Trophoblast cell (in vitro differentiated cells and primary cell): ENCODE results near the gene LAMC3.

Experiments used
- DNase-seq, 2 donors: peaks; one replicate each; pipeline ENCODE4 v3.0.0-alpha.2; 2016
- H2AFZ ChIP-seq: 2 replicates; pipeline ENCODE4 v1.6.1; 2013; ENCODE audit warnings: low read length, moderate library complexity, mild to moderate bottlenecking; ENCODE audit not compliant: insufficient read depth, poor library complexity
- H2AK5ac ChIP-seq: 2 replicates; pipeline ENCODE4 v1.6.1; 2013; ENCODE audit warnings: mild to moderate bottlenecking, low read length
- H2BK120ac ChIP-seq: 2 replicates; pipeline ENCODE4 v1.6.1; 2013; ENCODE audit warnings: low read length, mild to moderate bottlenecking, moderate library complexity; ENCODE audit not compliant: insufficient read depth, poor library complexity
- H2BK12ac ChIP-seq: 2 replicates; pipeline ENCODE4 v1.6.1; 2013; ENCODE audit warnings: mild to moderate bottlenecking, low read length, moderate library complexity
- H2BK5ac ChIP-seq: 2 replicates; pipeline ENCODE4 v1.6.1; 2013; ENCODE audit warnings: low read length, low read depth, moderate library complexity, mild to moderate bottlenecking; ENCODE audit not compliant: poor library complexity
- H3K14ac ChIP-seq: 2 replicates; pipeline ENCODE4 v1.6.1; 2013; ENCODE audit warnings: mild to moderate bottlenecking, low read length
- H3K18ac ChIP-seq: 2 replicates; pipeline ENCODE4 v1.6.1; 2013; ENCODE audit warnings: mild to moderate bottlenecking, low read length
- H3K23ac ChIP-seq: 2 replicates; pipeline ENCODE4 v1.6.1; 2013; ENCODE audit warnings: low read length
- H3K27ac ChIP-seq: 2 replicates; pipeline ENCODE4 v1.5.1; 2013; ENCODE audit warnings: low read depth, mild to moderate bottlenecking, inconsistent platforms, low read length, moderate library complexity
- H3K27me3 ChIP-seq: 2 replicates; pipeline ENCODE4 v1.6.1; 2013; ENCODE audit warnings: inconsistent platforms, mild to moderate bottlenecking, low read length, moderate library complexity; ENCODE audit not compliant: insufficient read depth
- H3K36me3 ChIP-seq, 2 experiments: 1 replicate in 1 of 2; 2 replicates in 1 of 2; pipeline ENCODE4 v1.6.1; 2013; ENCODE audit warnings: low read length in 2 of 2, mild to moderate bottlenecking in 2 of 2, moderate library complexity in 1 of 2; ENCODE audit not compliant: insufficient read depth in 2 of 2, control insufficient read depth in 1 of 2
- H3K4ac ChIP-seq: 2 replicates; pipeline ENCODE4 v1.6.1; 2013; ENCODE audit warnings: low read depth, mild to moderate bottlenecking, low read length, moderate library complexity
- H3K4me1 ChIP-seq, 2 experiments: 1 replicate in 1 of 2; 2 replicates in 1 of 2; pipeline ENCODE4 v1.6.1; 2013; ENCODE audit warnings: low read length in 2 of 2, mild to moderate bottlenecking in 2 of 2, moderate library complexity in 1 of 2; ENCODE audit not compliant: insufficient read depth in 2 of 2, control insufficient read depth in 1 of 2
- H3K4me2 ChIP-seq: 2 replicates; pipeline ENCODE4 v1.6.1; 2013; ENCODE audit warnings: inconsistent platforms, mild to moderate bottlenecking, low read length, moderate library complexity
- H3K4me3 ChIP-seq: 2 replicates; pipeline ENCODE4 v1.5.1; 2013; ENCODE audit warnings: mild to moderate bottlenecking, low read depth, low read length, inconsistent platforms
- H3K79me1 ChIP-seq: one replicate; pipeline ENCODE4 v1.6.1; 2013; ENCODE audit warnings: low read length
- H3K79me2 ChIP-seq: 2 replicates; pipeline ENCODE4 v1.6.1; 2013; ENCODE audit warnings: low read length, mild to moderate bottlenecking; ENCODE audit not compliant: control insufficient read depth, insufficient read depth, poor library complexity
- H3K9ac ChIP-seq: 2 replicates; pipeline ENCODE4 v1.6.1; 2013; ENCODE audit warnings: mild to moderate bottlenecking, low read length
- H3K9me3 ChIP-seq: 2 replicates; pipeline ENCODE4 v1.6.1; 2013; ENCODE audit warnings: low read depth, mild to moderate bottlenecking, control low read depth, inconsistent platforms, low read length; ENCODE audit not compliant: insufficient read depth
- H4K12ac ChIP-seq: 2 replicates; pipeline ENCODE4 v1.6.1; 2013; ENCODE audit warnings: low read depth, mild to moderate bottlenecking, low read length, moderate library complexity
- H4K8ac ChIP-seq: 2 replicates; pipeline ENCODE4 v1.6.1; 2013; ENCODE audit warnings: low read depth, mild to moderate bottlenecking, low read length, moderate library complexity
- H4K91ac ChIP-seq: one replicate; pipeline ENCODE4 v1.6.1; 2013; ENCODE audit warnings: low read depth, mild to moderate bottlenecking, low read length, moderate library complexity
- WGBS: extraction: QIAGEN DNeasy Blood & Tissue Kit; methylation state at CpG from one replicate; pipeline ENCODE4 v1.1.7; 2013; ENCODE audit warnings: missing lambda C conversion rate; ENCODE audit not compliant: insufficient read length, insufficient coverage; ENCODE audit errors: extremely low coverage; 5-methylcytosine and 5-hydroxymethylcytosine counted together

The LAMC3 gene

DNA sequence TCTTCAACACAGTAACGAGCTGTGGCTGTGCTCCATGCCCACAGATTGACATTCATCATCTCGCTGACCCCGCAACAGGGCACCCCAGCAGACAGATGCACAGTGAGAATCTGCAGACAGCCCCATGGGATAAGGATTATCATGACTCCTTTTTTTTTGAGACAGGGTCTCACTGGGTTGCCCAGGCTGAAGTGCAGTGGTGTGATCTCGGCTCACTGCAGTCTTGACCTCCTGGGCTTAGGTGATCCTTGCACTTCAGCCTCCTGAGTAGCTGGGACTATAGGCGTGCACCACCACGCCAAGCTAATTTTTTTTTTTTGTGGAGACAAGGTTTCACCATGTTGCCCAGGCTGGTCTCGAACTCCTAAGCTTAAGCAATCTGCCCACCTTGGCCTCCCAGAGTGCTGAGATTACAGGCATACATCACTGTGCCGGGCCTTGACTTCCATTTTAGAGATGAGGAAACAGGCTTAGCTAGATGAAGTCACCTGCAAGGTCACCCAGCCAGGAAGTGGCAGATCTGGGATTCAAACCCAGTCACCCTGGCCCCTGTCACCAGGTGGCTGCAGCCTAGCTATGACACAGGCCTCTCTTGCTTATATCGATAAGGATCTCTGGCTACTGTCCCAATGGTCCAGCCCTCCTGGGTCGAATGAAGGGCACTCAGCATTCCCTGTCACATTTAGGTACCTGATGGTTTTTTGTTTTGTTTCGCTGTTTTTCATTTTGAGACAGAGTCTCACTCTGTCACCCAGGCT, 92.4 kb downstream of the LAMC3 start:
- Histone ChIP-seq H3K27ac (no peak overlapping the region), H3K4ac (no peak overlapping the region), H4K8ac (no peak overlapping the region), H3K36me3 (peaks cover 4 to 5% of the 10 kb centered on the region in 2 experiments), H3K79me1 (peaks cover 15% of the 10 kb centered on the region), H3K23ac (no peak overlapping the region), H2AFZ (no peak overlapping the region), H3K9ac (no peak overlapping the region), H4K12ac (no peak overlapping the region), H2BK120ac (no peak overlapping the region), H2AK5ac (no peak overlapping the region), H2BK12ac (no peak overlapping the region), H3K4me2 (no peak overlapping the region), H3K79me2 (peaks cover 3% of the 10 kb centered on the region), H3K14ac (no peak overlapping the region), H3K27me3 (no peaks in the 10 kb centered on the region), H3K18ac (no peak overlapping the region), H4K91ac (no peak overlapping the region), H3K9me3 (no peaks in the 10 kb centered on the region), H2BK5ac (no peak overlapping the region), H3K4me1 (peaks cover 29 to 30% of the 10 kb centered on the region in 2 experiments), H3K4me3 (no peak overlapping the region)
- WGBS: no CpG with 5 or more reads among the region's 11 CpGs
- no peak for DNase-seq

DNA sequence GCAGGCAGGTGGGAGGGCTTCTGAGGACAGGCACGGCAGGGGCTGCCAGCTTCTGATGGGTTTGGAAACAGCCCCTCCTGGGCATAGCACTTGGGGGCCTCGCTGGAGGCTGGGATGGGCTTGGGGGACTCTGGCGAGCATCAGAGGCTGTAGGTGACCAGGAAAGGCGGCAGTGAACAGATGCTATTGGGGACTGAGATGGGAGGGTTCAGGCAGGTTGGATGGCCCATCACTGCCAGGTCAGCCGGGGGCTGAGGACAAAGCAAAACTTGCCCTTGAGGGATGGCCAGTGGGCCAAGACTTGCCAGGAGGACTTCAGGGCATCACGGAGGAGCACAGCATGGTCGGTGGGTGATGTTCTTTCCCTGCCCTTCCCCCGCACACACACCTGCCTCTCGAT, 94.0 kb downstream of the LAMC3 start:
- WGBS: no CpG with 5 or more reads among the region's 9 CpGs
- Histone ChIP-seq H3K36me3 (peaks cover 9 to 14% of the 10 kb centered on the region in 2 experiments), H3K79me2 (no peaks in the 10 kb centered on the region)

GRCh38 chr9:131103535-131103934, 94.6 kb downstream of the LAMC3 start:
- no peak overlapping the region for H2BK120ac ChIP-seq
- no peaks in the 10 kb centered on the region for H3K79me2 ChIP-seq
- no peak overlapping the region for H4K8ac ChIP-seq
- H2AK5ac ChIP-seq: no peak overlapping the region
- H4K12ac ChIP-seq: no peak overlapping the region
- peaks cover 14% of the 10 kb centered on the region in 2 experiments for H3K4me1 ChIP-seq
- peaks cover 2% of the 10 kb centered on the region for H3K79me1 ChIP-seq
- peaks cover 9 to 14% of the 10 kb centered on the region in 2 experiments for H3K36me3 ChIP-seq
- WGBS: no CpG with 5 or more reads among the region's 3 CpGs
- H4K91ac ChIP-seq: no peak overlapping the region
- H3K4ac ChIP-seq: no peak overlapping the region
- no peaks in the 10 kb centered on the region for H3K27me3 ChIP-seq
- H3K9ac ChIP-seq: no peak overlapping the region
- H3K14ac ChIP-seq: no peak overlapping the region
- H3K23ac ChIP-seq: no peak overlapping the region
- H2BK12ac ChIP-seq: no peak overlapping the region
- no peak overlapping the region for H3K4me3 ChIP-seq
- H3K4me2 ChIP-seq: no peak overlapping the region
- DNase-seq: no peak
- no peaks in the 10 kb centered on the region for H3K9me3 ChIP-seq
- H3K18ac ChIP-seq: no peak overlapping the region
- H2AFZ ChIP-seq: no peak overlapping the region
- no peak overlapping the region for H2BK5ac ChIP-seq
- H3K27ac ChIP-seq: no peak overlapping the region

More for the DNA sequence above, 94.0 kb downstream of the LAMC3 start:
- H3K27ac ChIP-seq: no peak overlapping the region
- no peaks in the 10 kb centered on the region for H3K27me3 ChIP-seq
- H4K12ac ChIP-seq: no peak overlapping the region
- H3K23ac ChIP-seq: no peak overlapping the region
- no peak overlapping the region for H3K14ac ChIP-seq
- H3K9ac ChIP-seq: no peak overlapping the region
- H3K9me3 ChIP-seq: no peaks in the 10 kb centered on the region
- no peak for DNase-seq
- no peak overlapping the region for H2BK120ac ChIP-seq
- H2AFZ ChIP-seq: no peak overlapping the region
- H3K4me1 ChIP-seq: peaks cover 19 to 20% of the 10 kb centered on the region in 2 experiments
- no peak overlapping the region for H2BK12ac ChIP-seq
- no peak overlapping the region for H3K4ac ChIP-seq
- peaks cover 5% of the 10 kb centered on the region for H3K79me1 ChIP-seq
- H3K4me2 ChIP-seq: no peak overlapping the region
- no peak overlapping the region for H4K91ac ChIP-seq
- no peak overlapping the region for H2AK5ac ChIP-seq
- H4K8ac ChIP-seq: no peak overlapping the region
- H3K4me3 ChIP-seq: no peak overlapping the region
- H2BK5ac ChIP-seq: no peak overlapping the region
- no peak overlapping the region for H3K18ac ChIP-seq

DNA sequence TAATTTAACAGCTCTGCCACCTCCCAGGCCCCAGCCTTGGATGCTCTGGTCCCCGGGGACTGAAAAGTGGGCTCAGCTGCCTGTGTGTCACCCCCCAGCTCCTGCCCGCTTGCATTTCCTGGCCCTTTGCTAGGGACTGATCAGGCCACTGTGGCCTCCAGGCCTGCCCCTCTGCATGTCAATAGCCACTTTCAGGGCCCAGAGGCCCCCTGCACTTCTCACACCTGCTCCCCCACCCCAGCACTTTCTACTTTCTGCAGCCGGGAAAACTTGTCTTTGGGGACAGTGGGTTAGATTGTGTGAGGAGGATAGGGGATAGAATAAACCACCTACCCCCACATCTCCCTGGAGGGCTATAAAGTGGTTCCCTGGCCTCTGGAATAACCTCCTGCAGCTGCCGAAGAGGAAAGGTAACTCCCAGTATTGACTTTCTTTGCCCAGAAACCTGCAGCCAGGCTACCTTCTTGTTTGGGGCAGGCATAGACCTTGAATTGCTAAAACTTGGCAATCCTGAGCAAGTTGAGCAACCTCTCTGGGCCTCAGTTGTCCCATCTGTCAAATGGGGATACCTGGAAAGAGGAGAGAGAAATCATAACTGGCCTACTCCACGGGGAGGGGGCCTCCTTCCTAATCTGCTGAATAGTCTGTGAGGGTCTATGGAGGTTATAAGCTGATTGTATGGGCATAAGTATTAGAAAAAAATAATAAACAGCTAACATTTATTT, 95.2 kb downstream of the LAMC3 start:
- Histone ChIP-seq H4K91ac (no peak overlapping the region), H2BK5ac (no peak overlapping the region), H3K4ac (no peak overlapping the region), H4K12ac (no peak overlapping the region), H2BK12ac (no peak overlapping the region), H3K36me3 (peaks cover 9 to 14% of the 10 kb centered on the region in 2 experiments), H3K4me1 (peaks cover 8 to 10% of the 10 kb centered on the region in 2 experiments), H3K9me3 (no peaks in the 10 kb centered on the region), H3K27ac (no peak overlapping the region), H2BK120ac (no peak overlapping the region), H3K23ac (no peak overlapping the region), H3K4me2 (no peak overlapping the region), H3K14ac (no peak overlapping the region), H3K27me3 (no peaks in the 10 kb centered on the region), H3K18ac (no peak overlapping the region), H3K9ac (no peak overlapping the region), H4K8ac (no peak overlapping the region), H3K79me2 (no peaks in the 10 kb centered on the region), H3K79me1 (no peaks in the 10 kb centered on the region), H2AK5ac (no peak overlapping the region), H2AFZ (no peak overlapping the region), H3K4me3 (no peak overlapping the region)
- no CpG with 5 or more reads among the region's 5 CpGs for WGBS
- no peak for DNase-seq
